Measurements from ENCODE around the gene PTPRM. TPM values are rescaled to one million over a fixed set of nuclear protein-coding genes. Genes with fewer than 3 reads are reported as not detected.
"Not testable (repeated sequence)": the region's sequence is repeated elsewhere in the genome, so short reads cannot be mapped to it uniquely, and the experiment has no call there.

PTPRM gene
- total RNA-seq, 1 donor from 2014 or later, result 11.5 TPM

DNA sequence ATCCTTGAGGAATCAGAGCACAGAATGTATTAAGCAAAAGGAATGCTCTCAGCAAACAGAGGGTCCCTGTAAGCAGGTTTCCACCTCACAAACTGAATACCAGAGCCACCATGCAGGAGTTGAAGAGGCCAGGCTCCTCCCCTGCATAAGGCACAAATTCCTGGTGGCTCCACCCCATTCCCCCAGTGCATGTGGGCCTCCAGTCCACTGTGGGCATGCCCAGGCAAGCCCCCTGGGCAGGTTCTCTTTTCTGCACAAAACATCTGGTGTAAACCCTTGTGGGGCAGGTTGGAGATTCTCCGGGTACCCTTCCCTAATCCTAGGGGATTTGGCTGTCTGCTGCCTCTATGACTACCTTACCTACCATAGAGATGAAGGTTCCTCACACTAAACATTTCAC is 166.5 kb downstream of the PTPRM start:
- no peak overlapping the region for H3K4me3 Mint-ChIP-seq
- DNase-seq, result no peak
- no peak overlapping the region for H3K27ac Mint-ChIP-seq
- H3K36me3 Mint-ChIP-seq (ENCODE audit: low read depth), result no peaks in the 10 kb centered on the region
- intact Hi-C loops (cut with micrococcal nuclease), result no loop called here
- peaks cover 3% of the 10 kb centered on the region for H3K9me3 Mint-ChIP-seq
- H3K4me1 Mint-ChIP-seq, result no peaks in the 10 kb centered on the region
- H3K27me3 Mint-ChIP-seq, result no peaks in the 10 kb centered on the region

DNA sequence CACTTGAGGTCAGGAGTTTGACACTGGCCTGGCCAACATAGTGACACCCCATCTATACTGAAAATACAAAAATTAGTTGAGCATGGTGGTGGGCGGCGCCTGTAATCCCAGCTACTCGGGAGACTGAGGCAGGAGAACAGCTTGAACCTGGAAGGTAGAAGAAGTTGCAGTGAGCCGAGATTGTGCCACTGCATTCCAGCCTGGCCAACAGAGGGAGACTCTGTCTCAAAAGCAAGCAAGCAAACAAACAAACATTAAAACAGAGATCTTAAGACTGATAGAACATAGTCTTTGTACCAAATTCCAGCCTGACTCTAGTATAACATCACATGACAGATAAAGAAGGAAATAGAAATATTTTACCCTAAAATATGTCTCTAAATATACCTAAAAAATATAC is 168.1 kb downstream of the PTPRM start:
- DNase-seq, result no peak
- Mint-ChIP-seq H3K4me1 (no peaks in the 10 kb centered on the region), H3K27me3 (no peaks in the 10 kb centered on the region), H3K27ac (no peak overlapping the region), H3K9me3 (peaks cover 3% of the 10 kb centered on the region), H3K4me3 (no peak overlapping the region), H3K36me3 (ENCODE audit: low read depth) (no peaks in the 10 kb centered on the region)
- intact Hi-C loops (cut with micrococcal nuclease), result no loop called here

DNA sequence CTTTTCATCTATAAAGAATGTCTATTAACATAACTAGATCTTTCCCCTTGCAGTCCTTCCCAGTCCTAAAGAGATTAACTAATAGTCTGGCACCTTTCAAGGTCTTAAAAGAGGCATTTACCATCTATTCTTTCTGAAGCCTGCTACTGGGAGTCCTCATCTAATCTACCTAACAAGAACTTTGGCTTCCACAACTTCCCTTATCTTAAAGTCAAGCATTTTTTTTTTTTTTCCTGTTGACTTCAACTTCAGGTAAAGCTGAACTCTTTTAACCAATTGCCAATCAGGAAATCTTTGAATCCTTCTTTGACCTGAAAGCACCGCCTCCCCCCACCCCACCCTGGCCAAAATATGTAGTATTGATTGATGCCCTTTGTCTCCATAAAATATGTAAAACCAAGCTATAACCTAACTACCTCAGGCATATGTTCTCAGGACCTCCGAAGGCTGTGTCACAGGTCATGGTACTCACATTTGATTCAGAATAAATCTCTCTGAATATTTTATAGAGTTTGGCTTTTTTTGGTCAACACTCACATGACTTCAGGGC is 168.6 kb downstream of the PTPRM start:
- no peak overlapping the region for H3K27ac Mint-ChIP-seq
- H3K4me3 Mint-ChIP-seq, result no peak overlapping the region
- H3K9me3 Mint-ChIP-seq, result peaks cover 3% of the 10 kb centered on the region
- no peak for DNase-seq
- no peaks in the 10 kb centered on the region for H3K4me1 Mint-ChIP-seq
- H3K36me3 Mint-ChIP-seq (ENCODE audit: low read depth), result no peaks in the 10 kb centered on the region
- no peaks in the 10 kb centered on the region for H3K27me3 Mint-ChIP-seq
- intact Hi-C loops (cut with micrococcal nuclease), result no loop called here

DNA sequence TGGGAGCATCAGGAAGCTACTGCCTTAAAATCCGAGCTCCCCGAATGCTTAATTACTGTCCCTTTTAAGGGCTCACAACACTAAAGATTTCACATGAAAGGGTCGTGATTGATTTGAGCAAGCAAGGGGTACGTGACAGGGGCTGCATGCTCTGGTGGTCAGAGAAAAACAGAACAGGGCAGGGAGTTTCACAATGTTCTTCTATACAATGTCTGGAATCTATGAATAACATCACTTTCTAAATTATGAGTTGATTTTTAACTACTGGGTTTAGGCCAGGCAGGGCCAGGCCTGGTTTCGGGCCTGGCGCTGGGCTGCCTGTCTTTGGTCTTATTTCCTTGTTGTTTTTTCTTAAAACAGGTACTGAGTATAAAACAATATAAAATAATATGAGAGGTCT is 169.4 kb downstream of the PTPRM start:
- H3K27me3 Mint-ChIP-seq; H3K4me1 Mint-ChIP-seq; H3K4me3 Mint-ChIP-seq; DNase-seq; H3K36me3 Mint-ChIP-seq (ENCODE audit: low read depth); H3K27ac Mint-ChIP-seq; intact Hi-C loops (cut with micrococcal nuclease); H3K9me3 Mint-ChIP-seq: not testable (repeated sequence)

DNA sequence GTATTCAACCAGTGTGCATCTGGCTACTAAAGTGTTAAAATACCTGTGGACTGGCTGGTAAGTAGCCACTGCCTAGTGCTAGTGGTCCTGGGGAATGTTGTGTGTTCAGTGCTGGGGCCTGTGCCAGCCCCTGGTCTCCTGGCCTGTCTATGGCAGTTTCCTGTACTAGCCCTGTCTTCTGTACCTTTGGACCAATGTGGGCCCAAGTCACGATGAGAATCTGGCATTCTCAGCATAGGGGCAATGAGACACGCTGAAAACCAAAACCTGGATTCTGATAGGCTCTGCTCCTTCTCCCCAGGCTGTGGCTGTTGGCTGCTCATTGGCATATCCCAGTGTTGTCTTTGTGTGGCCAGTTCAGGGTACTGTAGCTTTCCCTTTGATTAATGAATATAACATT is 170.4 kb downstream of the PTPRM start:
- no peak for DNase-seq
- Mint-ChIP-seq H3K36me3 (ENCODE audit: low read depth) (no peaks in the 10 kb centered on the region), H3K9me3 (peaks cover 3% of the 10 kb centered on the region), H3K27me3 (no peaks in the 10 kb centered on the region), H3K27ac (no peak overlapping the region), H3K4me1 (no peaks in the 10 kb centered on the region), H3K4me3 (no peak overlapping the region)
- intact Hi-C loops (cut with micrococcal nuclease), result no loop called here

DNA sequence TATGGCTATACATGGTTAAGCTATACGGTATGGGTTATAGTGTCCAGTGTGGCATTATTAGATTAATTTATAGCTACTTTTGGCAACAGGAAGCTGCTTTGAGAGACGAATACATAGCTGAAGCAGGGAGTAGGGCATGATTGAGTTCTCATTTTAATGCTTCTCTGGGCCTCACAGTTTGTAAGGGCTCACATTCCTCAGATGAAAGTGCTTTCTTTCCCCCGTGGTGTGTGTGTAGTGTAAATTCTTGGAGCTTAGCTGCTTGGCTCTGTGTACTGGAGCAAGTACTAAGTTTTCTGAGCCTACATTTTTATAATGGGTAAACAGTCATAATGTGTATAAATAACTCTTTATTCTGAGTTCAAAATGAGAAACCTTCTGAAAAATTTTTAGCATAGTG is 173.7 kb downstream of the PTPRM start:
- no peak overlapping the region for H3K27ac Mint-ChIP-seq
- no peaks in the 10 kb centered on the region for H3K27me3 Mint-ChIP-seq
- no peak for DNase-seq
- H3K9me3 Mint-ChIP-seq, result no peaks in the 10 kb centered on the region
- no peak overlapping the region for H3K4me3 Mint-ChIP-seq
- H3K4me1 Mint-ChIP-seq, result no peaks in the 10 kb centered on the region
- intact Hi-C loops (cut with micrococcal nuclease), result no loop called here
- H3K36me3 Mint-ChIP-seq (ENCODE audit: low read depth), result no peaks in the 10 kb centered on the region

DNA sequence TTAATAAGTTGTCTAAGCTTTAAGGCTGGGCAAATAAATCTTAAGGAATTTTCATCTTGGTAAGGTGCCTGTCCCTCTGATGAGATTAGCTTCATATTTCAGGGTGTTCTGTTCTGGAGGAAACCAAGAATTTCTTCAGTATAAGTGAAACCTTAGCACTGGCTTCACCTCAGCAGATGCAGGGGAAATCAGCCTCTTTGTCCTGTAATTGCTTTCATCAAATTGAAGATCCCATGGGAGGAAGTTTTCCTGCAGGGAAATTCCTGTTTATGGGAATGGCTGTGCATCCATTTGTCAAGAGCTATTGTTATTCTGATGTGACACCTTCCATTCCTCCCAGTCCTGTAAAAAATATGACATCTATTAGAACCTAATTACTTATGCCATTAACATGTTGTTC is 174.5 kb downstream of the PTPRM start:
- no peak overlapping the region for H3K4me3 Mint-ChIP-seq
- intact Hi-C loops (cut with micrococcal nuclease), result no loop called here
- no peak for DNase-seq
- H3K9me3 Mint-ChIP-seq, result no peaks in the 10 kb centered on the region
- H3K27ac Mint-ChIP-seq, result no peak overlapping the region
- H3K27me3 Mint-ChIP-seq, result no peaks in the 10 kb centered on the region
- no peaks in the 10 kb centered on the region for H3K36me3 Mint-ChIP-seq (ENCODE audit: low read depth)
- no peaks in the 10 kb centered on the region for H3K4me1 Mint-ChIP-seq

DNA sequence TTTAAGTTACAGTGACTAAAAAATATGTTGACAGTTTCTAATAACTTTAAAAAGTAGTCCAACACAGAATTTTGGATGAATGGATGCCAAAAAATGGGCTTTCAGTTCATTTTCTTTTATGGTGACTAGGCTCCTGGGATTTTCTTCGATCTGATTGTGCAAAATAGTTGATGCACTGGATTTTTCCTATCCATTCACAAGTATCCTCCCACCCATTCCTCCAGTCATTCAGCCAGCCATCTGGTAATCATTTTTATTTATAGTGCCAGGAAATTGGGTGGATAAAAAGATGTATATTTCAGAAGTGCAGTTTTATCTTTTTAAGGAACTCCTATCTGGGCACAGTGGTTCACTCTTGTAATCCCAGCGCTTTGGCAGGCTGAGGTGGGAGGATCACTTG is 175.1 kb downstream of the PTPRM start:
- DNase-seq, result no peak
- Mint-ChIP-seq H3K4me1 (no peaks in the 10 kb centered on the region), H3K27me3 (no peaks in the 10 kb centered on the region), H3K9me3 (peaks cover 4% of the 10 kb centered on the region), H3K27ac (no peak overlapping the region), H3K36me3 (ENCODE audit: low read depth) (no peaks in the 10 kb centered on the region), H3K4me3 (no peak overlapping the region)
- intact Hi-C loops (cut with micrococcal nuclease), result no loop called here

DNA sequence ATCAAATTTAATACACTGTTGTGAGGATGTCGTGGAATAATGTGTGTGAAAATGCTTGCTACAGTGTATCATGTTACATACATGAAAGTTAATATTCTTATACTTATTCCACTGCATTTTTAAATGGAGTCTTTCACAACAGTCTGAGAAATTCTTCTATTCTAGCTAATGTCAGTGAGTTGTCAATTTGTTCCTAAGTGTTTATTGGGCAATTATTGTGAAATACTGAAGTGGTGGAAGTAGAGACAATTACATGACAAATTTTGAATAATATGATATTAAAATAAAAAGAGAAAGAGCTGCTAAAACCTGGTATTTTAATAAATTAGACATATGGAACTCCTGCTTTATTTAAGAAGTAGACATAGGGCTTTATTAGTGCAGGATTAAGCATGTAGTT is 176.1 kb downstream of the PTPRM start:
- Mint-ChIP-seq H3K9me3 (peaks cover 4% of the 10 kb centered on the region), H3K36me3 (ENCODE audit: low read depth) (no peaks in the 10 kb centered on the region), H3K4me3 (no peak overlapping the region), H3K27me3 (no peaks in the 10 kb centered on the region), H3K4me1 (no peaks in the 10 kb centered on the region), H3K27ac (no peak overlapping the region)
- intact Hi-C loops (cut with micrococcal nuclease), result no loop called here
- DNase-seq, result no peak

DNA sequence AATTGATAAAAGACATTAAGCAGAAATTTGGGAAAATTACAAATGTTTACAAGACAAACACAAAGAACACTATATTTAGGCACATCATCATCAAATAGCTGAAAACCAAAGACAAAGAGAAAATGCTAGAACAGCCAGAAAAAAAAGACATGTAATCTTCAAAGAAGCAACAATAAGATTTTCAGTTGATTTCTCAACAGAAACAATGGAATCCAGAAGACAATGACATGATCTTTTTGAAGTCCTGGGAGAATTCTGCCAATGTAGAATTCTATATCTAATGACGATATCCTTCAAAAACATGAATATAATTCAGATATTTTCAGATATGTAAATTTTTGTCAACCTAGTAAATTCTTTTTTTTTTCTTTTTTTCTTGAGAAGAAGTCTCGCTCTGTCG is 179.0 kb downstream of the PTPRM start:
- Mint-ChIP-seq H3K27me3 (no peaks in the 10 kb centered on the region), H3K9me3 (peaks cover 4% of the 10 kb centered on the region), H3K4me3 (no peak overlapping the region), H3K4me1 (no peaks in the 10 kb centered on the region), H3K27ac (no peak overlapping the region), H3K36me3 (ENCODE audit: low read depth) (no peaks in the 10 kb centered on the region)
- intact Hi-C loops (cut with micrococcal nuclease), result no loop called here
- no peak for DNase-seq

DNA sequence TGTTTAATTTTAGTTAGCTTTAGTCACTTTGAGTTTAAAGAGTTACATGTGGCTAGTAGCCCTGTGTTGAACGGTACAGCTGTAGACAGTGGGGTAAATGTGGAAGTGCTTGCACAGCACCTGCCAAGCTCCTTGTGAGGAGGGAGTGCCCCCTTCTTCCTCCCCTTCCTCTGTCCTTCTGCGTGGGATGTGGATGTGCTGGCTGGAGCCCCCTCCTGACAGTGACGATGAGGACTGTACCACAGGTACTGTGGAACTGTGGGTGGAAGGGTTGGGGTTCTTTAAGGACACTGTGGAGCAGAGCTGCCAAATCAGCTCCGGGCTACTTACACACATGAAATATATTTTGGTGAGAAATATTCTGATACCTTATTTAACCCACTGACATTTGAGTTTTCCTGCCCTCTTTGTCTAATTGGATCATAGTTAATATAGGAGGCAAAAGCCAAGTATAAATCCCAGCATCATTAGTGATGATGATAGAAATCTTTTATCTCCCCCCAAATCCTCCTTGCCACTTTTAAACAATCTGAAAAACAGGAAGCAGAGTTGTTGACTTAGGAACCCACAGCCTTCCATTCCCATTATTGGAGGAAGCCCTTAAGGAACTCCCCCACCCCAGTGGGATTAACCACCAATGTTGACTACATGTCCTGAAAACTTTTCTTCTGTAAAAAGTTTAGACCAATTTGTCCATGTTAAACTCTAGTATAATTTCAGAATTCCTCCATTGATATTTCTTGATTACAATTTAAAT is 181.3 kb downstream of the PTPRM start:
- H3K4me1 Mint-ChIP-seq, result no peaks in the 10 kb centered on the region
- no peak overlapping the region for H3K4me3 Mint-ChIP-seq

DNA sequence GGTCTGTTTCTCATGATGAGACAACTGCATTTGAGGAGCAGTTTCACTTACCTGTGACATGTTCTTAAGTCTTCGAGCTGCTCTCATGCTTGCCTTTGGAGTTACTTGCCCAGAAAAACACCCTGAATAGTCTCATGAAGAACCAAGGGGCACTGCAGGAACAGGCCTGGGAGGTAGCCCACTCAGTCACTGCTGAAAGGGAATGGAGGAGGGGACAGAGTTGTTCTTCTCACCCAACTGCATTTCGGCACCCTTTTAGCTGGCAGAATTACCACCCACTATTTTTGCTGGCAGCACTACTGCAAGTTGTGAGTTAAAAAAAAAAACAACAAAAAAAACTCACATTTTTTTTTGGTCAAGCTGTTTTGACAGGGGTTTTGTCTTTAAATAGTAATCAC is 181.9 kb downstream of the PTPRM start:
- no peaks in the 10 kb centered on the region for H3K27me3 Mint-ChIP-seq
- no peak for DNase-seq
- no peak overlapping the region for H3K27ac Mint-ChIP-seq
- intact Hi-C loops (cut with micrococcal nuclease), result no loop called here
- no peaks in the 10 kb centered on the region for H3K36me3 Mint-ChIP-seq (ENCODE audit: low read depth)
- peaks cover 4% of the 10 kb centered on the region for H3K9me3 Mint-ChIP-seq
- H3K4me3 Mint-ChIP-seq, result no peak overlapping the region
- H3K4me1 Mint-ChIP-seq, result no peaks in the 10 kb centered on the region

More for the DNA sequence above, 181.3 kb downstream of the PTPRM start:
- no peaks in the 10 kb centered on the region for H3K27me3 Mint-ChIP-seq
- peaks cover 4% of the 10 kb centered on the region for H3K9me3 Mint-ChIP-seq
- no peak for DNase-seq
- H3K27ac Mint-ChIP-seq, result no peak overlapping the region
- no peaks in the 10 kb centered on the region for H3K36me3 Mint-ChIP-seq (ENCODE audit: low read depth)
- intact Hi-C loops (cut with micrococcal nuclease), result no loop called here

DNA sequence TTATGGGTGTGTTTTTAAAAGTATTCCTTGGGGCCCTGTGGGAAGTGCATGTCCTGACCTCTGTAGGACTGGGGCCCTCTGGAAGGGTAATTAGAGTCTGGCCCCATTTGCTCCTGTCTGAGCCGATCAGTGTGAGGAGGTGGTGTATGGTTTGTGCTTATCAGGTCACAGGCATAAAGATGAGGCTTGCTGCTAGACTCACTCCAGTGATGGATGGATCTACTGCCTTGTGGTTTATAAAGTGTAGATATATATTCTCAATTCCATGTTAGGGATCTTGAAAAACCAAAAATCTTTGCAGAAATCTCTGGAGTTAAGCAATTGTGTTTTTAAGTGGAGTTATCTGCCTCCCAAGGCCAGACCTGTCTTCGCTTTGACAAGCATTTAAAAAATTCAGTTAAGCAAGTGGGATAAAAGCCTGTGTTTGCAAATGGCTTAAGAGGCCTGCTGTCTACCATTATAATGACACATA is 182.4 kb downstream of the PTPRM start:
- intact Hi-C loops (cut with micrococcal nuclease), result no loop called here
- no peaks in the 10 kb centered on the region for H3K36me3 Mint-ChIP-seq (ENCODE audit: low read depth)
- H3K4me3 Mint-ChIP-seq, result no peak overlapping the region
- DNase-seq, result no peak
- H3K27me3 Mint-ChIP-seq, result no peaks in the 10 kb centered on the region
- H3K9me3 Mint-ChIP-seq, result peaks cover 4% of the 10 kb centered on the region
- no peak overlapping the region for H3K27ac Mint-ChIP-seq
- no peaks in the 10 kb centered on the region for H3K4me1 Mint-ChIP-seq

DNA sequence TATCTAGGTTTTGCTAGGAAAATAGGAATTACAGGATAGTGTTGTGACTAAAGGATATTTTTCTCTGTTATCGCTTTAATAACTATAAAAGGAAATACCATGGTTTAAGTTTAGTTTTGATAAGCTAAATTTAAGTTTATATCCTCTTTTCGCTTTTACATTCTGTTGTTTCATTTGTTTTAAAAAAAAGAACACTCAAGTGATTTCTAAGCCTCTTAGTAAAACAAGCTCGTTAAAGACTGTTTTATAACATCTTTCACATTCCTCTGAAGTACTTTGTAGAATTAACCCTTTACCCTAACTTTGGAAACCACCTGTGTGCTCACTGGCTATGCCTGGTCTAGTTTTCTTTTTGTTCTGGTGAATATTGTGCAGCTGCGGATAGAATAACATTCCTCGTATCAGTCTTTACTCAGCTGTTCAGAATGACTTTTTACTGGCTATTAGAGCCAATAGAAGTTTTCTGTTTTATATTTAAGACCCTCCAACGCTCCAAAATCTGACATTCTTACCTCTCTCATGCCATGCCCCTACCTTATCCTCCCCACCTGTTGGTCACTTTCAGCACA is 183.1 kb downstream of the PTPRM start:
- Mint-ChIP-seq H3K9me3 (peaks cover 4% of the 10 kb centered on the region), H3K36me3 (ENCODE audit: low read depth) (no peaks in the 10 kb centered on the region), H3K27me3 (no peaks in the 10 kb centered on the region), H3K27ac (no peak overlapping the region), H3K4me1 (no peaks in the 10 kb centered on the region), H3K4me3 (no peak overlapping the region)
- intact Hi-C loops (cut with micrococcal nuclease), result no loop called here
- DNase-seq, result no peak

Data from activated CD4-positive, alpha-beta T cell treated with anti-CD3 and anti-CD28 coated beads, Interleukin-2, amount 10 ng/mL, durations not matched to agents 24 days and 14 days (primary cell).